ENCODE results near the gene GOLGA6D.
"Not testable (repeated sequence)": the region's sequence is repeated elsewhere in the genome, so short reads cannot be mapped to it uniquely, and the experiment has no call there.

The GOLGA6D gene

DNA sequence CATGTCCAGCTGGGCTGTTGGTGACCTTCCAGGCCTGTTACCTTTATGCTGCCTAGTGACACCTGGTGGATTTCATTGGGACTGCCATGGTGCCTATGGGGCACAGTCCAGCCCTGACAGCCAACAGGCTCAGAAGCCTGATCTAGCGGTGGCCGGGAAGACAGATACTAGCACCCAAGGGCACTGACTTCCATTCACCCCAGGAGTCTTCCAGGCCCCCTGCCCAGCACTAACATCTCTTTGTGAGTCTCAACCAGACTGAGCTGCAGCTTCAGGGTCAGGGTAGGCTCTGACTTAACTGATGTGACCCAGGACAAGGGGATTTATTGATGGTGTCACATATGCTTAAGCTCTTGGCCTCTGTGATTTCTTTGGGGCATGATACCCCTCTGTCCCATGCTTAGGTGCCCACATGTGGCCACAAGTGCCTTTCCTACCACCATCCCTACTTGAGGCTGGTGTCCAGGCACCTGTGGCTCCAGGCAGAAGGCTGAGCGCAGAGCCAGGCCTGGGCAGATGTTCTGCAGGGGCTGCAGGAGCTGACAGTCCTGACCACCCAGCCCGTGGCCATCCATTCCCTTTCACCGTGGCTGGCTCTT, 8.0 kb upstream of the GOLGA6D start:
- DNase-seq = peak; percentile 12 to 90 (median 62)
- intact Hi-C loops (cut with DNase I) = not testable (repeated sequence)

DNA sequence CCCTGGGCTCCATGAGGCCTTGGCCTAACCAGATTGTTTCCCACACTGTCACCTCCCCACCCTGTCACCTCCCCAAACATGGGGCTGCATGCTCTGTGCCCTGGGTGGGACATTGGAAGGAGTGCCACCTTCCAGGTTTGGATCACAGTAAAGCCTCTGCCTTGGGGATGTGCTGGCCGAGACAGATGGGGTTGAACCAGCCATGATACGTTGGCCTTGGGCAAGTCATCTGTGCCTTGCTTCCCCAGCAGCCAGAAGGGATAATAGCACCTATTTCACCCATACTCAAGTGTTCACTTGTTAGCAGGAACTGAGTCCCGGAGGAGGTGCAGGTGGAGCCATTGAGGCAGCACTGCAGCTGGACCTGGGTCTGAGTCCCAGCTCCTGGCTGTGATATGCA, 7.0 kb upstream of the GOLGA6D start:
- intact Hi-C loops (cut with DNase I) = not testable (repeated sequence)
- peak in 3 of 10 donors; percentile 17 to 72 (median 41) for DNase-seq

DNA sequence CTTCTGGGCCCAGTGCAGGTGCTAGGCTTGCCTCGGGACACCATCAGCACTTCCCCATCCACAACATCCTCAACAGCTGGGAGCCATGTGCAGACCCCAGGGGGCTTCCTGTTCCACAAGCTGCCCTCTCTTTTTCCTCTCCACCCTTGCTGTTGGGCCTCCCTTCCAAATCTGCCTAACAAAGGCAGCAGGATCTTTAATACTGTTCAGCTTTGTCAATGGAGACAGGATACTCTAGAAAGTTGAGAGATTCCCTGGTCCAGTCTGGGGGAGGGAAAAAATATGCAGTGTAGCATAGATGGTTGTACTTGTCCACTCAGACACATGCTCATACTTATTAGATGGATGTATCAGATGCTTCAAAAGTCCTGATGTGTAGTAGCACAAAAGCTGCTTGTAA, 4.1 kb upstream of the GOLGA6D start:
- intact Hi-C loops (cut with DNase I) = not testable (repeated sequence)

DNA sequence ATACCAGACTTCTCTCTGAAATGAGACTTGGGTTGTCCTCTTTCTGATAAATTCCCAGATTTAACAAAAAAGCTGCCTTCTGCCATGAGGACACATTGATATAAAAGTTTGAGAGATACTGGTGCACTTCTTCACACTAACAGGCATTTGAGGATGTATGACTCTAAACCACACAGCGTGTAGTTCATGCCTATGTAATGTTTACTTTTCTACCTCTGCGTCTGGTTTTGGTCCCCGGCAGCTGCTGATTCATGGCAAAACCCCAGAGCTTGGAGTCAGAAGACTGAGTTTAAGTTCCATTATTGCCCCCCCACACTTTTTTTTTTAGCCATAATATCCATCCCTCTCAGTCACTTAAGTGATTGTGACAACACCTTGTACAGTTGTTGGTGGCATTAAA, 1.5 kb downstream of the GOLGA6D start:
- intact Hi-C loops (cut with DNase I); DNase-seq: not testable (repeated sequence)

More for the DNA sequence above, 4.1 kb upstream of the GOLGA6D start:
- DNase-seq = peak in 1 of 10 donors; percentile 20

DNA sequence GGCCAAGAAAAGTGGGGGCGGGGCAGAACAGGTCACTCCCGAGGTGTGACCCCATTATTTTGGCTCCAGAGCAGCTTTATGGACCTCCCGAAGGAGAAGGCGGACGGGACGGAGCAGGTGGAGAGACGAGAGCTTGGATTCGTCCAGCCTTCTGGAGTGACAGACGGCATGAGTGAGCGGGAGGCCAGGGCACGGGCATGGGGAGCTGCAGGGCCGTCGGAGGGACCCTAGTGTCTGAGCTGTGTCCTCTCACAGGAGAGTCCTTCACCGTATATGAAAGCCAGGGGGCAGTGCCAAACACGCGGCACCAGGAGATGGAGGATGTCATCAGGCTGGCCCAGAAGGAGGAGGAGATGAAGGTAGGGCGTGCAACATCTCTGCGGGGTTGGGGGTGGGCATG, 11.0 kb downstream of the GOLGA6D start:
- intact Hi-C loops (cut with DNase I) = not testable (repeated sequence)
- peak in 1 of 10 donors; percentile 55 for DNase-seq

DNA sequence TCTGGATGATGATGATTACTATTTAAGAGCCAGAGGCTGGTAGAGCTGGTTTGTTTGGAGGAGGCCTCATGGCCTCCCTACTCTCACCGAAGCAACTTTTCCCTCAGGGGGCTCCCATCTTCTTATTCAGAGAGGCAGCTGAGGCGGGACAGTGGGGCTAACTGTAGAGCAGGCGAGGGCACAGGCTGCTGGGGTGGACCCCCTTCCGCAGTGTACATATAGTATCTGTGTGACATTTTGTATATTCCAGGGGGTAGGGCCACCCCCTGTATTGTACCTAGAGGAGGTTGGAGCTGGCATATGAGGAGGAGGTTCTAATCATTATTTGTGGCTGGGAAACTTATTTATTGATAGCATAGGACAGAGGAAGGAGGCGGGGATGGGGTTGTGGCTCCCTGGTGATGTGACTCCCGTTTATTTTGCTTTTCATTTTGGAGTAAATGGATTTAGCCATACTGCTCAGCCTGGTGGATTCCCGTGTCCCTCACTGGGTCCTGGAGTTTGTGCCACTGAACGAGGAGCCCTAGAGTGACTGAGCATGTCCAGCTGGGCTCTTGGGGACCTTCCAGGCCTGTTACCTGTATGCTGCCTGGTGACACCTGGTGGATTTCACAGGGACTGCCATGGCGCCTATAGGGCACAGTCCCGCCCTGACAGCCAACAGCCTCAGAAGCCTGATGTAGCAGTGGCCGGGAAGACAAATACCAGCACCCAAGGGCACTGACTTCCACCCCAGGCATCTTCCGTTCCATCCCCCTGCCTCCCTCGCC, 16.1 kb downstream of the GOLGA6D start:
- DNase-seq = peak in 1 of 10 donors; percentile 43
- intact Hi-C loops (cut with DNase I) = not testable (repeated sequence)

DNA sequence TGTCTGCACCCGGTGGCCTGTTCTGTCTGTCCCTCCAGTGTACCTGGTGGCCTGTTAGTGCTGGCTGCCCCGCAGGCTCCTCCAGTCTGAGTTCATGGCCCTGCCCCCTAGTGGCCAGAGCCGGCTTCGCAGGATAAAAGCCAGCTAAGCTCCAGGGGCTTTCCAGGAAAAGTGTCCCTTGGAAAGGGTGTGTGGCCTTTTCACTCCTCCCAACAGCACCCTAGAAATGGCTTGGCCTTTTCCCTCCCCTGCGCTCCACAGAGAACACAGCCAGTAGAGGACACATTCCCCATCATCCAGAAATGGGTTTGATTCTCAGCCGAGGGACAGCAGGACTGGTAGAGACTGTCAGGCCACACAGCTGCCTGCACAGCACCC, 16.7 kb downstream of the GOLGA6D start:
- DNase-seq = peak in 7 of 10 donors; percentile 21 to 88 (median 43)

DNA sequence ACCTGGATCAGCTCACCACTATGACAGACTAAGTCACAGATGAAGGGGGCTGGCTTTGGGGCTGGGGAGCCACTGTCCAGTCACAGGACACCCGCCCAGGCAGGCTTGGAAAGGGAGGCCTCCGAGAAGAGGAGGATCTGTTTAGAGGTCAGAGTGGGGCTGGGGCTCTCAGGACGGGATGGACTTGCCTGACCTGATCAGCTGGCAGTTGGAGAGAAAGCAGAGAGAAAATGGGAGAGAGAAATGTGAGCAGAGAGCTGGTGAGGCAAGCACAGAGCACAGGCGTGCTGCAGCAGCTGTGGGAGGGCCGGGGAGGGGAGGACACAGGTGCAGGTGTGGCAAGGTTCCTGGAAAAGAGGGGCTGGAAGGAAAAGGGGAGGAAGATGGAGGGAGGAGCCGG, 17.4 kb downstream of the GOLGA6D start:
- peak in 1 of 10 donors; percentile 48 for DNase-seq

More for the DNA sequence above, 16.7 kb downstream of the GOLGA6D start:
- intact Hi-C loops (cut with DNase I) = not testable (repeated sequence)

DNA sequence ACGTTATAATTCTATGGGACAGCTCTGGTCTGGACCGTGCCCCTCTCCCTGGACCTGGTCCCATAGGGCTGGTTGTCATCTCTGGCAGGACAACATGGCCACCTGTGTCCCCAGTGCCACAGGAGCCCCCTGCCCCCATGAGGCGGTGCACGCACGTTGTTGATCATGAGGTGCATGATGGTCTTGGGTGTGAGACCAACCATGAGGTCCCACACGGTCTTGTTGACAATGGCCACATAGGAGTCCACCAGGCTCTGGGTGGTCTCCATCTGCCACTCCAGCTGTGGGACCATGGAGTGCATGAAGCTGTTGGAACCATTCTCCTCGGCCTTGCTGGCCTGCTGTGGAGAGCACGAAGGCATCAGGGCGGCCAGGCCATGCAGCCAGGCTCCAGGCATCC, 19.7 kb downstream of the GOLGA6D start:
- intact Hi-C loops (cut with DNase I) = loop anchor here (10.0 kb wide), 1 partner anchor 58 kb away; no protein-coding TSS in a partner anchor
- DNase-seq = peak in 1 of 10 donors; percentile 49

More for the DNA sequence above, 17.4 kb downstream of the GOLGA6D start:
- intact Hi-C loops (cut with DNase I) = loop anchor here (10.0 kb wide), 1 partner anchor 55 kb away; no protein-coding TSS in a partner anchor

DNA sequence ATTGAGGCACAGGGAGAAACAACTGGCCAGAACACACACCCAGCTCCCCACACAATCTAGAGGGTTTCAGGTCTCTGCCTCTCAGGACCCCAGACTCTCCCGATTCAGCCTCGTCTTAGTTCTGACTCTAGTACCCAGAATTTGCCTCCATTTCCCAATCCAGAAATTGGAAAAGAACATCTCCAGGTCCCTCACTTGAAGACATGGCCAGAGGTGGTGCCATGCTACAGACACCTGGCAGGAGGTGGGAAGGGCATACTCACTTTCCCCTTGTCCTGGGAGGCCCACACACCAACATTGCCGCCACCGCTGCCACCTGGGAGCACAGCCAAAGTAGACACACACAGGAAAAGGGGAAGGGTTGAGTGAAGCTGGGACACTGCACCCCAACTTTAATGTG, 20.1 kb downstream of the GOLGA6D start:
- intact Hi-C loops (cut with DNase I) = loop anchor here (10.0 kb wide), 1 partner anchor 58 kb away; no protein-coding TSS in a partner anchor
- DNase-seq = peak in 1 of 10 donors; percentile 21

DNA sequence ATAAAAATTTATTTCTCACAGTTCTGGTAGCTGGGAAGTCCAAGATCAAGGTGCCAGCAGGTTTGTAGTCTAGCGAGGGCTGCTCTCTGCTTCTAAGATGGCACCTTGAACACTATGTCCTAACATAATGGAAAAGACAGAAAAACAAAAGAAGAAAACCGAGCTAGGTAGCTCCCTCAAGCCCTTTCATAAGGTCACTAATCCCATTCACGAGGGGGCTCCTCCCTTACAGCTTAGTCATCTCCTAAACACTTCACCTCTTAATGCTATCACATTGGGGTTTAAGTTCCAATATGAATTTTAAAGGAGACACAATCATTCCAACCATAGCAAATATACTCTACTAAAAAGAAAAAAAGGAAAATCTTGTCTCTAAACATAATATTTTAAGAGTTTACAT, 23.6 kb downstream of the GOLGA6D start:
- intact Hi-C loops (cut with DNase I) = loop anchor here (10.0 kb wide), 1 partner anchor 61 kb away; no protein-coding TSS in a partner anchor
- no peak for DNase-seq

DNA sequence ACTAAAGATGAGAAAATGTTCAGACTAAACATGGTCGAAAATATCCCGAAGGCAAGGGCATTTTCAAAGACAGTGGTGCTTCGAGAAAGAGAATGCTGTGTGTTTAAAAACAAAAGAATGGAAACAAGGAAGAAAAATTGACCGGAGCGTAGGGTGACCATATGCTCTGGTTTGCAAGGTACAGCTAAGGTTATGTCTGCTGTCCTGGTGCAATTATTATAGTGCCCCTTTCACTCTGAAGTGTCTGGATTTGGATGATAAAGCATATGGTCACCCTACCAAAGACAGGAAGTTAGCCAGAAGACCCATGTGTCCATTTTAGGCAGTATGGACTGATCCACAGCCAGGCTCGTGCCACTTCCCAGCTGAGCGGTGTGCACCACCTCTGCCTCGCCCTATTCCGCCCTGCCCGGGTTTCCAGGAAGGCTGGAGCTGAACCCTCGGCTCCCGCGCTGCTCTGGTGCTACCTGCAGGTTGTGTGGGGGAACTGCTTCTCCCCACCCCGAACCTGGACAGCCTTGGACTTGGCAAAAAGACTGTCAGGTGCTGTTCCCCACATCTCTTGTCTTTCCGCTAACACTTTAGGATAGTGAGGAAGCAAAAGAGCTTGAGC, 25.2 kb downstream of the GOLGA6D start:
- intact Hi-C loops (cut with DNase I) = loop anchor here (10.0 kb wide), 1 partner anchor 63 kb away; no protein-coding TSS in a partner anchor

DNA sequence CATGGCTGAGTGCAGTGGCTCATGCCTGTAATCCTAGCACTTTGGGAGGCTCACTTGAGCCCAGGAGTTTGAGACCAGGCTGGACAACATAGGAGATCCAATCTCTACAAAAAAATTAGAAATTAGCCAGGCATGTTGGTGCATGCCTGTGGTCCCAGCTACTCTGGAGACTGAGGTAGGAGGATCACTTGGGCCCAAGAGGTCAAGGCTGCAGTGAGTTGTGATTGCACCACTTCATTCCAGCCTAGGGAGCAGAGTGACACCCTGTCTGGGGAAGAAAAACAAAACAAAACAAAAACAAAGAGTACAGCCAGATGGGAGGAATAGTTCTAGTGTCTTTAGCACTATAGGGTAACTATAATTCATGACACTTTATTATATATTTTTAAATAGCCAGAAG, 27.1 kb downstream of the GOLGA6D start:
- intact Hi-C loops (cut with DNase I) = loop anchor here (10.0 kb wide), 1 partner anchor 65 kb away; no protein-coding TSS in a partner anchor
- DNase-seq = no peak

More for the DNA sequence above, 25.2 kb downstream of the GOLGA6D start:
- DNase-seq = peak in 4 of 10 donors; percentile 15 to 79 (median 52)

DNA sequence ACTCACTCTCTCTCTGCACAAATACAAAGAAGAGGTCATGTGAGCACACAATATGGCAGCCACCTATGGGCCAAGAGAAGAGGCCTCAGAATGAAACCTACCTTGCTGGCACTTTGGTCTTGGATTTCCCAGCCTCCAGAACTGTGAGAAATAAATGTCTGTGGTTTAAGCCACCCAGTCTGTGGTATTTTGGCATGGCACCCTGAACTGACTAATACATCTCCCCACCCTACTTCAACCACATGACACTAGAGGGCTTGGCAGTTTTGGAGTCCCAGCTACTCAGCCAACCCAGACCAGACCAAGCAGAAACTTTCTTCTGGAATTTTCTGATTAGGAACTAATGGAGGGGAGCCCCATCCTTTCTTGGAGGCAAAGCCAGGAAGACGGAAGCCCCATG, 29.9 kb downstream of the GOLGA6D start:
- intact Hi-C loops (cut with DNase I); DNase-seq: not testable (repeated sequence)

DNA sequence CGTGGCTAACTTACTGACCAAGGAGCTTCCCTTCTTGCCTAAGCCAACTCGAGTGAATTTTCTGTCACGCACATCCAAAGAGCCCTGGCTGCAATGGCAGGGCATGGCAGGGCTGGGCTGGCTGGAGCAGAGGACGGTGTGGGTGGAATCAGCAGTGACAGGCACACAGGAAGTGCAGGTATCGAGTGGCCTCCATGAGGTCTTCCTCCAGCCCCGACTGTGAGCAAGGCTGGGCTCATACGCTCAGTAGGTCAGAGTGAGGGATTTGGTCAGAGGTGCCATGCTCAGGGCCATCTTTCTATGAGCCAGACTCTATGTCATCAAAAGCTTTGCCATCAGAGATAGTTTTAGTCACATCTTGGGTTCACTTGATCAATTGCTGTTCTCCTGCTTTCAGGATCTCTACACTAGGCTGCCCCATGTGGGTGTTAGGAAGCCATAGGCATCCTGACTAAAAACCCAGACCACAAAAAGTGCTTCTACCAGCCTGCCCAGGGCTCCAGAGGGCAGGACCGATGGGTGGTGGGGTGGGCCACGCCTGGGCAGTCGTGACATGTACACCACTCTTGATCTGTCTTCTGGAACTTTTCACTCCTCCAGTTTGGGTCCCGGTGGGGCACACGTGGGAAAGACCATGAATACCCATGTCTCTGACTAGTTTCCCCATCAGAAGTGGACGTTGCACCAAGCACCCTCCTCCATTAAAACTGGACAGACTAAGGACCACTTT, 30.6 kb downstream of the GOLGA6D start:
- peak in 1 of 10 donors; percentile 43 for DNase-seq
- intact Hi-C loops (cut with DNase I) = no loop called here

DNA sequence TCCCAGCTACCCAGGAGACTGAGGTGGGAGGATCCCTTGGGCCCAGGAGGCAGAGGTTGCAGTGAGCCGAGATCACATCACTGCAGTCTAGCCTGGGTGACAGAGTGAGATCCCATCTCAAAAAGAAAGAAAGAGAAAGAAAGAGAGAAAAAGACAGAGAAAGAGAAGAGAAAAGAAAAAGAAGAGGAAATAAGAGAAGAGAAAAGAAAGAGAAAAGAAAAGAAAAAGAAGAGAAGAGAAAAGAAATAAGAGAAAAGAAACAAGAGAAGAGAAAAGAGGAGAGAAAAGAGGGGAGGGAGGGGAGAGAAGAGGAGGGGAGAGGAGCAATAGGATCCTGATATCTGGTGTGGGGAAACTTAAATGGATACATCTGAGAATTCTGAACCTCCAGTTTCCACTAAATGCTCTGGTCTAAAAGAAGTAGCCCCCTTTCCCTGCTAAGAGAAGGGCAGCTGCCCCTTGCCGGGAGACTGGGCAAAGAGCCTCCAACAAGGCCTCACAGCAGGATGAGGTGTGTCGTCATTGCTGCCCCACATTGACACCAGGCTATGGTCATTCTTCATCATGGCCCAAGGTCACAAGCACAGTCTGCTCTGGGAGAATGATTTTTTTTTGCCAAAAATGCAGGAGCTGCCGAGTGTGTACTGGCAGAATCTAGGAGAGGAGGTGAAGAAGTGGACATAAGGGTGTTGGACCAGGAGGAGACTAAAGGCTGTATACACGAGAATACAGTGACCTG, 32.1 kb downstream of the GOLGA6D start:
- intact Hi-C loops (cut with DNase I) = no loop called here

DNA sequence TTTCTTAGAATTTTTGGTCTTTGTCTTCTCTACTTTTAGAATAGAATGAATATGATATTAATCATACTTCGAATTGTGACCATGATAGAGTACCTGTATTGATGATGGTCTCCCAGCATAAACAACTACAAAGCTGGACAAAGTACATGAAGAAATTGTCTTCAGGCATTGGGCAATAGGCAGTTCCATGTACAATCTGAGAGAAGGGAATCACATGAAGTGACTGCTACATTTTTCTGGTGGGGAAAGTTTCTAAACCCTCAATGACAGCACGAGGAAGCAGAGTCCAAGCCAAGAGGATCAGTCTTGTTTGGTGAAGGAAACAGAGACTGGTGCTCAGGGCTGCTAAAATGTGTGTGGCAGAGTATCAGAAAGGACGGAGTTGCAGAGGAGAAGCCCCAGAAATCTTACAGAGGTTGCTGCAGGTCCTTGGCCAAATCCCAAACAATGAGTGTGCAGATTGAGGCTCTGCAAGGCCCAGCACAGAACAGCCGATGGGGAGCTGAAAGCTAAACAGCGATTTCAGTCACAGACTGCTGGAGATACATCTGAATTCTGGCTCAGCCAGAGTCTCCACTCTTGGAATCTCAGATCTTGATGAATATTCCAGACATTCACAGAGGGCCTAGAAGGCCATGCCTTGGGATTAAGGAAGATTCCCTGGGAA, 36.7 kb downstream of the GOLGA6D start:
- DNase-seq; intact Hi-C loops (cut with DNase I): not testable (repeated sequence)

More for the DNA sequence above, 32.1 kb downstream of the GOLGA6D start:
- DNase-seq = no peak

DNA sequence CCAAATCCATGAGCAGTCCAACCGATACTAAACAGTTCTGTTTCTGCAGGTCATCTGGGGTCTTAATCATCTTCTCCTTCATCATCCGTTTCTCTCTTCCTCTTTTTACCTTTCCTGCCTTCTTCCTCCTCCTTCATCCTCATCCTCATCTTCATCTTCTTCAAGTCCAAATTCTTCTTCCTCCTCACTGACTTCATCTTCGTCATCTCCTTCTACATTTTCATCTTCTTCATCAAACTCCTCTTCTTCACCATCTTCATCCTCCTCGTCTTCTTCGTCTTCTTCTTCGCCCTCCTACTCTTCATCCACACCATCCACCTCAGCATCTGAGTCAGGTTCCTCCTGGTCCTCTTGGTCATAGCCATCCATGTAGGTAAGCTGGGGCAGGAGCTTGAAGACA, 39.1 kb downstream of the GOLGA6D start:
- intact Hi-C loops (cut with DNase I) = no loop called here
- no peak for DNase-seq

DNA sequence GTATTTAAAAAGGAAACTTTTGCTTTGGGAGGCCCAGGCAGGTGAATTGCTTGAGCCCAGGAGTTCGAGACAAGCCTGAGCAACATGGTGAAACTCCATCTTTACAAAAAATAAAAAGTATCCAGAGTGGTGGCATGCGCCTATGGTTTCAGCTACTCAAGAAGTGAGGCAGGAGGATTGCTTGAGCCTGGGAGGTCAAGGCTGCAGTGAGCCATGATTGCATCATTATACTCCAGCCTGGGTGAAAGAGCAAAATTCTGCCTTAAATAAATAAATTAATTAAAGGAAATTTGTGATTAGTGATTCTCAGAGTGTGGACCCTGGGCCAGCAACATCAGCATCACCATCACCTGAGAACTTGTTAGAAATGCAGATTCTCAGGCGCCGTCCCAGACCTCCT, 43.3 kb downstream of the GOLGA6D start:
- intact Hi-C loops (cut with DNase I) = no loop called here
- DNase-seq = no peak
